HG02610 (cell line): ENCODE data around the gene FBXO22.
"Not testable (repeated sequence)": the region's sequence is repeated elsewhere in the genome, so short reads cannot be mapped to it uniquely, and the experiment has no call there.

Experiments used
- ATAC-seq: cut with Tn5 transposase; IDR thresholded peaks from one replicate; pipeline ENCODE4 v1.9.1; 2021; ENCODE audit warnings: mild to moderate bottlenecking, moderate library complexity; ENCODE audit not compliant: unreplicated experiment

The FBXO22 gene

DNA sequence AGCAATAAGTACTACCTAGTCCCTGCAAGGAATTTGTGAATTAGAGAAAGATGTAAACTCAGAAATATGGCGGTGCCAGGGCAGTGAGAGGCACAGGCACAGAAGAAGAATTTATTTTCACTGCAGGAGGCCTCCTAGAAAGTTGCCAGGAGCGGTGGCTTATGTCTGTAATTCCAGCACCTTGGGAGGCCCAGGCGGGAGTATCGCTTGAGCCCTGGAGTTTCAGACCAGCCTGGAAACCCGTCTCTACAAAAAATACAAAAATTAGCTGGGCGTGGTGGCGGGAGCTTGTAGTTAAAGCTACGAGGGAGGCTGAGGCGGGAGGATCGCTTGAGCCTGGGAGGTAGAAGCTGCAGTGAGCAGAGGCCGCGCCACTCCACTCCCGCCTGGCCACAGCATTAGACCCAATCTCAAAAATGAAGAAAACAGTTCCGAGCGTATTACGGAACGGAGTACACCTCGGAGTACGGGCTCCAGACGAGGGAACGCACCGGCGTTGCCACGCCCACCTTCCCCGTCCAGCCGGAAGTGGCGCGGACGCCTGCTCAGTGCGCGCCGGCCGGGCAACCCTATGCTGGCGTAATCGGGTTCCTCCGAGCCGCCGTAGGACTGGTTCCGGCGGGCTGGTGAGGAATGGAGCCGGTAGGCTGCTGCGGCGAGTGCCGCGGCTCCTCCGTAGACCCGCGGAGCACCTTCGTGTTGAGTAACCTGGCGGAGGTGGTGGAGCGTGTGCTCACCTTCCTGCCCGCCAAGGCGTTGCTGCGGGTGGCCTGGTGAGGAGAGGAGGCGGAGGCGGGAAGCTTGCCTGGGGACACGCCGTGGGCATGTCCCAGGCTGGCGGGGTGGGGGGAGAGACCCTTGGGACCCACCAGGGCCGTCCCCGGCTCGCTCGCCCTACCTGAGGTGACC is at the start of gene FBXO22:
FBXO22 (plus strand) TSS at position 548 of the 909 bp plus-strand sequence; CDS start at position 634, 86 bp downstream.
- peak; percentile 92 for ATAC-seq

DNA sequence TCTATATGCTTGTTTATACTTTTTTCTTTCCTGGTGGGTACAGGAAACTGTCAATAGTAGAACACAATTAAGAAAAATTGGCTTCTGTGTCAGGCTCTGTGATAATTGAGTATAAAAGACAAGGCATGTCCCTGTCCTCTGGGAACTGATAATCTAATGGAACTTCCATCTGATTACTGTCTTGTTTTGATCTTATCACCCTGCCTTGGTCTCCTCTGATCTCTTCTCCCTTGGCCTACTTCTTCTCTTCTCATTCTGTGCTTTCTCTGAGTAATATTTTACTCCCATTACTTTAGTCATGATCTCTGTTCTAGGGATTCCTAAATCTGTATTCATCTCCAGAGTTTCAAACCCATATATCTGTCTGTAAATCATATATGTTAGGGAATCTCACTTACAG is 45.8 kb upstream of the FBXO22 start:
- ATAC-seq: no peak

DNA sequence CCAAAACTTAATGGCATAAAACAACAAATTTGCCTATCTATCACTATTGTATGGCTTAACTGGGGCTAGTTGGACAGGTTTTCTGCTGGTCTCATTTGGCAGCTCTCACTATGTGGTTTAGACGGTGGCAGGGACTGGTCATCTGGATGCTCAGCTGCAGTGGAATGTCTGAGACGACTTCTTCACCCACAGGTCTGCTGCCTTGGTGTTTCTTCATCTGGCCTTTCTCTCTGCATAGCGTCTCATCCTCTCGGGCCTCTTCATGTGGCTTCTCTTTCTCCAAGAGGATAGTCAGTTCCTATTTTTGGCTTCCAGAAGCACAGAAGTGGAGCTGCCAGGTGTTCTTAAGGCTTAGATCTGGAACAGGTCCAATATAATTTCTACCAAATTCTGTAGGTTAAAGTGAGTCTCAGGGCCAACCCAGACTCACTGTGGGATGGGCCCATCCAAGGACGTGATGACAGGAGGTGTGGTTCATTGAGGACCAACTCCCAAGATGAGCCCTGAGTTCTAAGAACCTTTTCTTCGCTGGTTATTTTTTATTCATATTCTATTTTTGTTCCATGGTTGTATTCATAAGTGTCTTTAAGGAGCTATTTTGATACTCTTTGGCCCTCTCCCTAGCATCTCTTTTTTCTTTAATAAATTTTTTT is 41.8 kb upstream of the FBXO22 start:
- no peak for ATAC-seq

DNA sequence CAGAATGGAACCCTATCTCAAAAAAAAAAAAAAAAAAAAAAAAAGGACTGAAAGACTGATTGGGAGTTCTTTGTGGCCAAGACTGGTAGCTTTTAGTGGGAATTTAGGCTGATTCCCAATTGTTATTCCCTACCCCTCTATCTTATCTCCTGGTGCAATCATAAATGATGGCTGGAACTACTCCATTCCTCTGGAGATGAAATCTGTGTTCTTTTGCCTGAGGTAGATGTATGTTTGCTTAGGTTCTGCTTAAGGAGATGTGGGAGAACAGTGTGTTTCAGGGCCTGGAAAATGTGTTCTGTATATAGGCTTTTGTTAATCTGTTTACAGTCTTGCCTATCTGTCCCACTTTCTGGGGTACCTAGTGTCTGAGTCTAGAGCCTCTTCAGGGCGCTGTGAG is 40.9 kb upstream of the FBXO22 start:
- ATAC-seq: no peak

DNA sequence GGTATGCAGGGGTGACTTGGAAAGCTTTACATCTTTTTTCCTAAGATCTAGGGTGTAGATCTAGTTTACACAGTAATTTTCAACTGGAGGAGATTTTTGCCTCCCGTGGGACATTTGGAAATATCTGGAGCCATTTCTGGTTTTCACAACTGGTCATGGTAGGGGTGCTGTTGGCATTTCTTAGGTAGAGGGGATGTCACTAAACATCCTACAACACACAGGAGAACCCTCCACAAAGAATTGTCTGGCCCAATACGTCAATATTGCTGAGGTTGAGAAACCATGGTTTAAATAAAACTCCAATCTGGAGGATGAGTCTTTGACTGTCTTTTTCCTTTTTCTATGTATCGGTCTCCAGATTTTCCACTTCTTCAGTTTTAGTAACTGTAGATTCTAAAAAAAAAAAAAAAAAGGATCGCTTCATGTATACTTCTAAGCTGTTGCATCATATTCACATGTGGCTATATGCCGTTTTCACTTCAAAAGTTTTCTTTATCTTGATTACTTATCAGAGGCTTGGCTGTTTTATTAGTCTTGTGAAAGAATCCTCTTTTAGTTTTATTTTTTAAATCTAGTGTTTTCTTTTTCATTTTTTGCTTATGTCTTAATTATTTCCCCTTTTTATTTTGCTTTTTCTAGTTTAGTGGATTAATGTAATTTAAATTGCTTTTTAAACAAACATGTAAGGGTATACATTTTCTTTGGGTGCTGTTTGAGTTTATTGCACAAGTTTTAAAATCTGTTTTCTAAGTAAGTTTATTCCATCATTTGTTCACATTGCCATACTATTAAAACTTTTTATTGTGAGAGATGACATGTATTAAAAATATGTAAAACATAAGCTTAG is 39.2 kb upstream of the FBXO22 start:
- no peak for ATAC-seq

DNA sequence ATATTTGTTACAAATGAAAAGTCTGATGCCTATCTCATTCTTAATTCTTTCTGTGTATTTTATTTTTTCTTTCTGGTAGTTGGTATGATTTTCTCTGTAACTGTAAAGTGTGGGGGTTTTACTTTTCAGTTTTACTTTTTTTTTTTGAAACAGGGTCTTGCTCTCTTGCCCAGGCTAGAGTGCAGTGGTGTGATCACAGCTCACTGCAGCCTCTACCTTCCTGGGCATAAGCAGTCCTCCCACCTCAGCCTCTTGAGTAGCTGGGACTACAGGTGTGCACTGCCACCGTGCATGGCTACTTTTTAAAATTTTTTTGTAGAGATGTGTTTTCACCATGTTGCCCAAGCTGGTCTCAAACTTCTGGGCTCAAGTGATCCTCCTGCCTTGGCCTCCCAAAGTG is 37.6 kb upstream of the FBXO22 start:
- not testable (repeated sequence) for ATAC-seq

DNA sequence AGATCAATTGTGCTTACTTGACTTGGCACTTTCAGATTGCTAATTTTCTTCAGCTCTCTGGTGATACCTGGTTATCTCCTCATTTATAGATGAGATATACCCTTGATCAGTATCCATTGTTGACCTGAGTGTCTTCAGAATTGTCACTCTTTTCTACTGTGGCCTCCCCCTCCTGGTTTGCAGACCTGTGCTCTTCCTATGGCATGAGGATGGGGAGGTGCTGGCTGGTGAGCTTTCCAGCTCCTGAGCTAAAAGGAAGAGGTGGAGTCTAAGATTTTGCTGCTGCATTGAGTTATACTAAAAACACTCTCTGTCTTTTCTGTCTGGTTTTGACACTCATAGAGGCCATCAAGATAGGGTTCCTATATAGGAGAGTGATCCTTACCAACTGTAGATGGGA is 36.8 kb upstream of the FBXO22 start:
- no peak for ATAC-seq

DNA sequence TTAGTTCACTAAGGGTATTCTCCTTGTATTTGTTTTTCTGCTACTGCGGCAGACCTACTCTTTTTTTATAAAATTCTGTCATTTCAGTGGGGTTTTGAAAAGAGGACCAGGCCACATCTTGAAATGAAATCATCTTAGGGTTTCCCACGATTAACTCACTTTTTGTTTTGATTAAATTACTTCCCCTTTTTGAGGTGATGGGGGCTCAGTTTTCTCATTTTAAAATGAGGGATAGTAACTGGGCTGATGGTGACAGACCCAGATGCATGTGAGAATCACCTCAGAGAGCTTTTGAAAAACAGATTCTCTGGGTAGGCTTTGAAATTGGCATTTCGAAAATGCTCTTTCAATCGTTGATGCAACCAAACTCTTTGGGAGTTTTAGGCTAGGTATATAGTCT is 36.2 kb upstream of the FBXO22 start:
- no peak for ATAC-seq

DNA sequence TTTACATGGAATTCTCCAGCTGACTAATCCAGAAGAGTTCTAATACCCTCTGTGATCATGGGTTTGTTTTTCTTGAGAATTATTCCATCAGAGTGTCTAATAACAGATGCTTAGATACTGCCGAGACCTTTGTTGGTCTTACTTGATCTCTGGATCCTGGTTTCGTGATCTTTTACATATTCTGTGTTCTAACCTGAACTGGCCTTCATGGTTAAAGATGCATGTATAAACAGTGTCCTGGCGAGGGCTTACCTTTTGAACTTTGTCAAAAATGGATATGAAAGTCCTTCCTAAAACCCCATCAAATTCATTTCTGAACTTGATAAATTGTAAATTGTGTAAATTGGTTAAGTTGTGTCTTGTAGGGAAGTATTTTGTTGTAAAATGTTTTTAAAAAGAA is 35.7 kb upstream of the FBXO22 start:
- ATAC-seq: no peak

DNA sequence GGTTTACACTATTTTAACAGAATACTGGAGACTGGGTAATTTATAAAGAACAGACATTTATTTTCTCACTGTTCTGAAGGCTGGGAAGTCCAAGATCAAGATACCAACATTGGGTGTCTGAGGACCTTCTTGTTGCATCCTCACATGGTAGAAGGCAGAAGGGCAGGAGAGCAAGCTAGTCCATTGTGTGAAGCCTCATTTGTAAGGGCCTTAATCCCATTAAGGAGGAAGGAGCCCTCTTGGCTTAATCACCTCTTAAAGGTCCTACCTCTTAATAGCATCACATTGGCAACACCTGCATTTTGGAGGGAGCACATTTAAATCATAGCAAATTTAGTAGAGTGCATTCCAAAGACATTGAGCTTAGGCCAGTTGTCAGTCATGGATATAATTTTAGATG is 34.2 kb upstream of the FBXO22 start:
- ATAC-seq: no peak

DNA sequence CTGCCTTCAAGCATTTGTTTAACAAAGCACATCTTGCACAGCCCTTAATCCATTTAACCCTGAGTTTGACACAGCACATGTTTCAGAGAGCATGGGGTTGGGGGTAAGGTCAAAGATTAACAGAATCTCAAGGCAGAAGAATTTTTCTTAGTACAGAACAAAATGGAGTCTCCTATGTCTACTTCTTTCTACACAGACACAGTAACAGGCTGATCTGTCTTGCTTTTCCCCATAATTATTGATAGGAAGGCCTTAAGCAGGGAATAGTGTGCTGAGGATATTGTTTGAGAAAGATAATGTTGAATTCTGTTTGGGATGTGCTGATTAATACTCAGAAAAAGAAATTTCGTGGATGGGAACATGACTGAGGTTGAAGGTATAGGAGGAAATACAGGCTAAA is 32.1 kb upstream of the FBXO22 start:
- not testable (repeated sequence) for ATAC-seq

DNA sequence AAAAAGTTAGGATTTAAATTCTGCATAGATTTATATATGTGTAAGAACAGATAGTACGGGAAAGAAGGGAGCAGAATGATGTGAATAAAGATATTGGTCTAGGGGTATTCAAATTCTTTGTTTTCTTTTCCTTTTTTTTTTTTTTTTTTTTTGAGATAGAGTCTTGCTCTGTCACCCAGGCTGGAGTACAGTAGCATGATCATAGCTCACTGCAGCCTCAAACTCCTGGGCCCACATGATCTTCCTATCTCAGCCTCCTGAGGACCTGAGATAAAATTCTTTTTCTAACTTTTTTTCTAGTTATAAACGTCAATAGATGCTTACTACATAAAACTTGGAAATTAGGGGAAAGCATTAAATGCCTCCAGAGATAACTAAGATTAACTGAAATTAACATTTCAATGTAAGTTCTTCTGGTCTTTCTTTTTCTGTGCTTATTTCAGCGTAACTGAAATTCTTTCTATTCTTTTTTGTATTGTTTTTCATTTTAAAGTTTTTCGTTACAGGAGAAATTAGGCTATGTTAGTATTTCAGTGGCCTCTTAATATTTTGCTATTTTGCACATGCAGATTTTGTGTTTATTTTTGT is 31.2 kb upstream of the FBXO22 start:
- ATAC-seq: no peak

DNA sequence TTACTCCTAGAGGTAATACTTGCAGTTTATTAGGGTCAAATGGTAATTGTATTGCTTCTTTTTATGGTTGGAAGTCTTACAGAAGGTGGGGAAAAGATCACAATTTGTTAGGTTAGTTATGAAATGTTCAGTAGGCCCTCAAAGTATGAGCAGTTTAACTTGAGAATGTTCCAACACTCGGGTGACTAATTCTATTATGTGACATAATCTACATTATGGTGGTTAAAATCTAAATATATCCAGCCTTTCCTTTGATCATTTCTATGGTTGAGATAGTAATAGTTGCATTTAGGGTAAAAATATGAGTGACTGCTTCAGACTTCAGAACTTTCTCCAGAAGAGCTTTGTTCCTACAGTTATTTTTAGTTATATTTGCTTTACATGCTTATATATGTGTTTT is 19.6 kb upstream of the FBXO22 start:
- ATAC-seq: no peak

DNA sequence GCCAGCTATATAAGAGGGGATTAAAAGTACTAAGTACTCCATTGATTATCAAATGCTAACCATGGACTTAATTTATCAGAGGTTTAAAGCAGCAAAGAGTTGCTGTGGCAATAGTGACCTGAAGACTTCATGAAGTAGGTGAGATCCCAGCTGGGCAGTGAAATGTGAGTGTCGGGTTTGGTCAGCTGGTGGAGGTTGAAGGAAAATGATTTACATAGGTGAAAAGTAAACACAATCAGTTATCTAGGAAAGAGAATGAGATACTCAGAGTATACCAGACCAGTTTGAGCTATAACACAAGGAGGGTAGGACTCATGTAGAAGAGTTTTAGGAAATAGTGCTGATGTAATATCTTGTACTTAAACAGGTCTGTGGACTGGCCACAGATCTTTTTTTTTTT is 16.5 kb upstream of the FBXO22 start:
- no peak for ATAC-seq

DNA sequence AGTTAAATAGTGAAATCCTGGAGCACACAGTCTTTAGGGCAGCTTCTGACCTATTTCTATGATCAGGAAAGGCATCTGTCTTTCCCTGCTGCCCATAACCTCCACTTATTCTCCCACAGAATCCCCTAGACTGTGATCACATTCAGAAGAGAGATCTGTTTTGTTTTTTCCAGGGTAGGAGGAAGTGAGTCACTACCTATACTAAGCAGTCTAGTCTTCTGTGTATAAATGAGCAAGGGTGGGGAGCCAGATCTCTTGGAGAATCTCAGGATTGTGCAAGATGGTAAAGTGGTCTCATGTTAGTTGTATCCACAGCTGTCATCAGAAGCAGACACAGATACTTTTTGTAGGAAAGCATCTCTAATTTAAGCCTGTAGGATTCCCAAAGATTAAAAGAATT is 11.8 kb upstream of the FBXO22 start:
- ATAC-seq: no peak

DNA sequence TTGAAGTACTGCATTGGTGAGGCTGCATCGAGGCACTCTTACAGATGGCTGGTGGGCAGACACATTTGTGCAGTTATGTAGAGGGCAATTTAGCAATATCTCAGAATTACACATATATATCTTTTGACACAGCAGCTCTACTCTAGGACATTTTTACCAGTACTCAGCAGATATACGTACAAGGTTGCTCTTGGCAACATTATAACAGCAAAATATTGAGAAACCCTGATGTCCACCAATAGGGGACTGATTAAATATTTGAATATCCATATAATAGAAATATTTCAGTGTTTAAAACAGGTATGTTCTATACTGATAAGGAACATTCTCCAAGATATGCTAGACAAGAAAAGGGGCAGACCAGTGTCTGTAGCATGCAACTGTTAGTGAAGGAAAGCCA is 7.9 kb upstream of the FBXO22 start:
- no peak for ATAC-seq

DNA sequence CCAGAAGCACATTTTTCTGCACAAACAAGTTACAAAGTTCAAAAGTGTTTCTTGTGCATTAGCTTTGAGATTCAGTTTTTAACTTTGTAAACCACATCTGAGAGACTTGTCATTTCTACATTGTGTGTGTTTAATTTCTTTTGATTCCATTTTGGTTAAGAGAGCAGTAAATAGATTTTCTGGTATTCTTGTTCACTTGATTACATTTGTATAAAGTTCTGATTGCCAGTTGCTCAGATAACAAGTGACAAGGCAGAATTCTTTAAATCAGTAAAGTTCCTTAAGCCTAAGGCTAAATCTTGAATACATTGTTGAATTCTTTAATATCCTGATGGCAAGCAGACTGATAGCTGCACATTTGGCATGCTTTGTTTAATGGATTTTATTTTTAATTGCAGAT is 3.1 kb upstream of the FBXO22 start:
- ATAC-seq: no peak

DNA sequence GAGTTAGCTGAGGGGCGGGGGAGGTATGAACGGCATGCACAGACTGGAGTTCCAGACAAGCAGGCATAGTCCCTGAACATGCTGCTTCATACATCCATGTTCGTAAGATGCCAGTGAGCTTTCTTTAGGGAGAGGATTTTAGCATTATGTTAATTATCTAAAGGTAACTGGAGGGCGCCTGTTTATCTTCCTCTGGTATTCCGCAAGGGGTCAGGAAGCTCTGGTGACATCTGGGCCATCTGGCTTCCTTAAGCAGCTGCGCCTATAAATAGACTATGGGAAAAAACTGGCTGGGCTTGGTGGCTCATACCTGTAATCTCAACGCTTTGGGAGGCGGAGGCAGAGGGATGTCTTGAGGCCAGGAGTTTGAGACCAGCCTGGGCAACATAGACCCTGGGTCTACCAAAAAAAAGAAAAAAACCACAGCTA is 1.5 kb upstream of the FBXO22 start:
- ATAC-seq: no peak

DNA sequence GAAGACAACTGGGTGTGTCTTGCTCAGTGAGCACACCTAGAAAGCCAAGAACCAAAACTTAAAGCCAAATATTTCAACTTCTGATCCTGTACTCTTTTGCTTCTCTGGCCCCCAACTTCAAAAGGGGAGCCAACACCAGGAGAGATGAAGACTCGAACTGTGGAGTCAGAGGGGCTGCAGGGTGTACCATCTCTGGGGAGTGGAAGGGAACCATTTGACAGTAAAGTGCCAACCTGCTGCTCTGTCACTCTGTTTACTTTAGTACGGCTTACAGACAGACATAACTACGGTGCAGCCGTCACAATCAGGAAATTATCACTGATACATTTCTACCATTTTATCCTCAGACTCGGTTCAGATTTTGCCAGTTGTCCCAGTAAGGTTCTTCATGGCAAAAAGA is 1.6 kb downstream of the FBXO22 start:
- no peak for ATAC-seq

DNA sequence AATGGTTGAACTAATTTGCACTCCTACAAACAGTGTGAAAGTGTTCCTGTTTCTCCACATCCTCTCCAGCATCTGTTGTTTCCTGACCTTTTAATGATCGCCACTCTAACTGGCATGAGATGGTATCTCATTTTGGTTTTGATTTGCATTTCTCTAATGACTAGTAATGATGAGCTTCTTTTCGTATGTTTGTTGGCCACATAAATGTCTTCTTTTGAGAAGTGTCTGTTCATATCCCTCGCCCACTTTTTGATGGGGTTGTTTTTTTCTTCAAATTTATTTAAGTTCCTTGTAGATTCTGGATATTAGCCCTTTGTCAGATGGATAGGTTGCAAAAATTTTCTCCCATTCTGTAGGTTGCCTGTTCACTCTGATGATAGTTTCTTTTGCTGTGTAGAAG is 6.7 kb downstream of the FBXO22 start:
- not testable (repeated sequence) for ATAC-seq

DNA sequence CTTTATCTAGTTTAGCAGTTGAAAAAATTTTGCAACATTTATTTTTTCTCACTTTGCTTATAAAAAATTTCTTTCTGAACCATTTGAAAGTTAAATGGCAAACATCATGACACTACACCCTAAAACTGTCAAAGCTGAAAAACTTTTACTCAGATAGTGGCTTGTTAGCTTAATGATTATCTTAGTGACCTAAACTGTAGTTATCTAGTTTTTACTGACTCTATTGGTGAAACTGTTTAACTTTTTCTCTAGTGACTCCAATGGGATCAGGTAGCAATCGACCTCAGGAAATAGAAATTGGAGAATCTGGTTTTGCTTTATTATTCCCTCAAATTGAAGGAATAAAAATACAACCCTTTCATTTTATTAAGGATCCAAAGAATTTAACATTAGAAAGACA is 13.3 kb downstream of the FBXO22 start:
- ATAC-seq: no peak
